Hepatic stellate cell (primary cell): ENCODE measurements around the gene ICAM3.
A peak's percentile ranks its signal among the peaks of the same experiment; 100 is the strongest.
"Not testable (repeated sequence)": the region's sequence is repeated elsewhere in the genome, so short reads cannot be mapped to it uniquely, and the experiment has no call there.

ENCODE experiments used
- DNase-seq: peaks from one replicate; pipeline ENCODE4 v3.0.0; 2011; ENCODE audit warnings: low spot score

Gene ICAM3

GRCh38 chr19:10344780-10345179 is 5.4 kb upstream of the ICAM3 start:
- no peak for DNase-seq

DNA sequence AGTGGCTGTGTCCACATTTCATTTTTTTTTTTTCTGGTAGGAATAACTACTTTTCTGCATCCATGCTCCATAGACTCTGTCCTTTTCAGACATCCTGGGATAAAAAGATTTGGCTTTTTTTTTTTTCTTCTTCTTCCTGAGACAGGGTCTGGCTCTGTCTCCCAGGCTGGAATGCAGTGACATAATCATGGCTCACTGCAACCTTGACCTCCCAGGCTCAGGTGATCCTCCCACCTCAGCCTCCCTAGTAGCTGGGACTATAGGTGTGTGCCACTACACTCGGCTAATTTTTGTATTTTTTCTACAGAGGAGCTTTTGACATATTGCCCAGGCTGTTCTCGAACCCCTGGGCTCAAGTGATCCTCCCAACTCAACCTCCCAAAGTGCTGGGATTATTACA is 4.1 kb upstream of the ICAM3 start:
- no peak for DNase-seq

DNA sequence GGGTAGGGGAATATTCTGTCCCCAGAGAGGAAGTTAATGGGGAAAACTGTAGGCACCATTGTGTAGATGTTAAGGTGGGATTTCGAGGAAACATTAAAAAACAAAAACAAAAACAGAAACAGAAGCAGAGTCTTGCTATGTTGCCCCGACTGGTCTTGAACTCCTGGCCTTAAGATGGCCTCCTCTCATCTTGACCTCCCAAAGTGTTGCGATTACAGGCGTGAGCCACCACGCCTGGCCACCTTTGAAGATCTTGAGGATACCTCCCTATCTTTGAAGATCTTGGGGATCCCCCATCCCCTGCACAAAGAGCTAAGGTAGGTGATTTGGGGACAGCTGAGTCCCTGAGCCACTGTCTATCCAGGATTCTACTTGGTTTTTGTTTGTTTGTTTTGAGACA is 553 bp upstream of the ICAM3 start:
- no peak for DNase-seq

DNA sequence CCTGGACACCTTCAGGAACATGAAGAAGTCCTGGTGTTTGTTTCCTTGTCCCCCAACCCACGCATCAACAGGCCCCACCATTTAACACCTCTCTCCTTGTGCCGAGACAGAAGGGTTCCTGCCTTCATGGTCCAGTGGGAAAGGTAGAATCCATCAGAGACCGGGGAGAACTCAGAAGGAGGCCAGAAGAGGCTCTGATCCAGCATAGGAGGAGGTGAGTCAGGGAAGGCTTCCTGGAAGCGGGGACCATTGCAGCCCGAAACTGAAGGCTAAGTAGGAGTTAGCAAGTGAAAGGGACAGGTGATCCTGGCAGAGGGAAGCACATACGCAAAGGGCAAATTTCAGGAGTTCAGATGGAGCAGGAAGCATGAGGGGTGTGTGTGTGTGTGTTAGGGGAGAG is 484 bp downstream of the ICAM3 start:
- DNase-seq = no peak

- not testable (repeated sequence) for DNase-seq
Measured at GRCh38 chr19:10336725-10337124, 2.7 kb downstream of the ICAM3 start.

DNA sequence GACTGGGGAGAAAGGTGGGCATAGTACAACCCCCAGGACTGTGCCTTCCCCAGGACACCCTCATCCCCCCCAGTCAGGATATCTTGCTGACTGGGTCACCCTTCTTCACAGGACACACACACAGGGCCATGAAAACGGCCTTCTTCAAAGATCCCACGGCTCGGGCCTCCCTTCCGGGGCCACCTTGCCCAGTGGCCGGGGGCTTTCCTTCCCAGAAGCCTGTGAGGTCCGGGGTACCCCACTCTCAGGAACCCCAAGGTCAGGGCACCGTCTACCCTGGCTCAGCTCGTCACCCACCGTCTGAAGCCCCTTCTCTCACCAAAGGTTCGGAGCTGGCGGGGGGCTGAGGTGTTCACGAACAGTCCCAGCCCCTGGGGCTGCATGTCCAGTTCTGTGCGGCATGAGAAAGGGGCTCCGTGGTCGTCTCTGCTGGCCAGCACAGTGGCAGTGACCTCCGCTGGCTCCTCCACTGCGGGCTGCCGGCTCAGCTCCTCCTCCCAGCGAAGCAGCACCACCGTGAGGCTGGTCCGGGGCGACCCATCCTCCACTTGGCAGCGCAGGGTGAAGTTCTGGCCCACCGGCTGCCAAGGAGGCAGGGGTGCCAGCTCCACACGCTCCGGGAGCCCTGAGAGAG is 4.0 kb downstream of the ICAM3 start:
- no peak for DNase-seq

- DNase-seq = peak; percentile 94
Measured at GRCh38 chr19:10334588-10335351, 4.7 kb downstream of the ICAM3 start.

DNA sequence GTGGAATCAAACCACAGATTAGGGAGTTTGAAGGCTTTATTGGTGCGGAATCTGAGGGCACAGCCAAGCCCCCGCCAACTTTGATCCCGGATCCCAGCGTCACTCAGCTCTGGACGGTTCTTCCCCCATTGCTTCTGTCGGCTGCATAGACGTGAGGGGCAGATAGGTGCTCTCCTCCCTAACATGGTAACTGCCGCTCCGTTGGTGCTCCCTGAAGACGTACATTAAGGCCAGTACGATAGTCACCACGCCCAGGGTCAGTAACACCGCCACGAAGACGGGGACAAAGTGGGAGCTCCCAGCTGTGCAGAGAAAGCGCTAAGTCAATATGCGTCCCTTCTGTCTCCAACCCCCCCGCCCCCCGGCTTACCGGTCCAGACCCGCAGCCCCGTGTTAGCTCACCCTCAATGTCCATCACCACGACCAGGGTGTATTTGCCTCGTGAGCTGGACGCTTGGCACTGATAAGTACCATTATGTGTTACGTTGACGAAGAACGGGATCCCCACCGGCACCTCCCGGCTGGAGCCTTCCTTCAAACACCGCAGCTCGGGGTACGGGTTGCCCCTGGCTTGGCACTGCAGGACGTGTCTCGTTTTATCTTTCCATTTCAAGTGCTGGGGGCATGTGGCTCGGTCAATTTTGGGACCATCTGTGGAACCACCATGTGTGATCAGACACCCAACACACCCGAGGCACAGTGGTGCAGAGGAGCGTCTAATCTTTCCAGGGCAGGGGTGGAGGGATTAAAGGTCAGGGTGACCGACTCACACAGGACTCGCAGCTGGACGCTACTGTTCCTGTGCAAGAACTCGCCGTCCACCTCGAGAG is 5.5 kb downstream of the ICAM3 start:
- DNase-seq = no peak

DNA sequence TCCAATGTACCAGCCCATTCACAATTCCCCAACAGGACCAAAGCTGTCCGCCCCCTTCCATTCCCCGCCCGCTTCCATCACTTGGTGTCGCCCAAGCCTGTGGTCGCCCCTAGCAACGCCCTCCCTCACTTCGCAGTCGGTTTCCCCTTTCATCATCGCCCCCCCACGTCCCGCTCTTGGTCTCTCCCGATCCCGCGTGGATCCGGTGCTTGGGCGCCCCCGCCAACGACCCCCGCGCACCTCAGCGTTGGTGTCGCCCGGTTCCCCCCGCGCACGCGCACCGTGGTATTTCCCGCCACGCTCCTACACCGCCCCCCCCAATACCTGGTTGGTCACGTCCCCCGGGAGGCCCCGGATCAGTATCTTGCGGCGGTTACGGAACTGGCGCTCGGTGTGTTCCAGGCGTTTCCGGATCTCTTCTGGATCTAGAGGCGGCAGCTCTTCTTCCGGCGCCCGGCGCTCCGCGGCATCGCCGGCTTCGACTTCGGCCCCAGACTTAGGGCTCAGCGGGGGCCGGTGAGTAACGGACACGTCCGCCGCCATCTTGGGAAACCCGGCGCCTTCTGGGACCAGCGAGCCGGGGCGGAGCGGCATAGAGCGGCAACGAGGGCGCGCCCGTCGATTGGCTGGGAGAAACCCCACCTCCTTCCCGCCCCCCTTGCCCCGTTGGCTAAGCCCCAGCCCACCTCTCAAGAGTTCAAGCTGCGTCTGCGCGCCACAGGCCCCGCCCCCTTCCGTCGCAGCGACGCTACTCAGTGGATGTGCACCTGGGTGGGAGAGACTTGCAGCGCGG is 6.3 kb downstream of the ICAM3 start, which contains the start of gene RAVER1:
Gene RAVER1 (minus strand): TSS at position 565 of the 793 bp plus-strand sequence. CDS start 22 bp downstream, at position 543.
- DNase-seq = peak; percentile 99

- DNase-seq = no peak
Measured at GRCh38 chr19:10332158-10332964, 7.1 kb downstream of the ICAM3 start.

GRCh38 chr19:10329555-10329954 is 9.9 kb downstream of the ICAM3 start:
- no peak for DNase-seq

GRCh38 chr19:10328558-10329429 is 10.6 kb downstream of the ICAM3 start:
- DNase-seq = no peak

- DNase-seq = no peak
Measured at GRCh38 chr19:10327793-10328192, 11.6 kb downstream of the ICAM3 start.

DNA sequence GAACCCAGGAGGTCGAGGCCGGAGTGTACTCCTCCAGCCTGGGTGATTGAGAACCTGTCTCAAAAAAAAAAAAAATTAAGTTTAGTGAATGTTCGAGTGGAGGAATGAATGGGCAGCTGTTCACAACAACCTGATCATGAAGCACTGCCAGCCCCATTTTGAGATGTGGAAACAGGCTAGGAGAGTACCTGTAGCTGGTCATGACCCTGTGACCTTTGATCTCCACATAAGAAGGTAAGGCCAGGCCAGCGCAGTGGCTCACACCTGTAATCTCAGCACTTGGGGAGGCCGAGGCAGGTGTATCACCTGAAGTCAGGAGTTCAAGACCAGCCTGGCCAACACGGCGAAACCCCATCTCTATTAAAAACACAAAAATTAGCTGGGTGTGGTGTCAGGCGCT is 13.7 kb downstream of the ICAM3 start:
- no peak for DNase-seq

DNA sequence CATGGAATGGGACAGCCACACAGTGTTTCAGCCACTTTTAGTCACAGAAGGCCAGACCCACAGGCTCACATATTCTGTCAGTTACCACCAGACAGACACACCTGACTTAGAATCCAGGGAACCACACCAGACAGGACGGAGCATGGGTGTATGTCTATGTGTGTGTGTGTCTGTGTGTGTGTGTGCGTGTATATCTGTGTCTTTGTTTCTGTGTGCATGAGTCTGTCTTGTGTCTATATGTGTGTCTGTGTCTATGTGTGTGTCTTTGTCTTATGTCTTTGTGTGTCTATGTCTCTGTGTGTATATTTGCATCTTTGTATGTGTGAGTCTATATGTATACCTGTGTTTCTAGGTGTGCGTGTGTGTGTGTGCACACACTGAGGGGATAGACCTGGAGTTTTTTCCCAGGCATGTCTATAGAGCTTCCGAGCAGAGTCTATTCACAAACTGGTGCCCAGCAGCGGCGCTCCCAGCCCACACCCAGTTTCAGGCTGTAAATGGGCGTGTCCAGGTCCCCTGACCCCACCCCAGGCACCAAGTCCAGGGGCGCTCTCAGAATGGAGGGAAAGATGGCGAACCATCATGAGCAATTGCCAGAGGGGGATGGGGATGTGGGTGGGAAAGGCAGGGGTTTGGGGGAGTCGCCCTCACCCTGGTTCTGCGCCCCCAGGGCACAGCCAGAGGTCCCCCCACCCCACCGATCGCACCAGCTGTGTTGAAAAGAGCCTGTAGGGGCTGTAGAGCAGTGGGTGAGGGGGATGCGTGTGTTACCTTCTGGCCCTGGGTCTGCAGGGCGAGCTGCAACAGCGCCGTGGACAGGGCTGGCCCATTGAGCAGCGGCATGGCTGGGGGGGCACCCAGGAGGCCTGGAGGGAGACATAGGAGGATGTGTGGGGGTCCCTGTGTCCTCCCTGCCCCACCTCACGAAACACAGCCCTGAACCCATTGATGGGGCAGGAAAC is 17.3 kb downstream of the ICAM3 start:
- no peak for DNase-seq

DNA sequence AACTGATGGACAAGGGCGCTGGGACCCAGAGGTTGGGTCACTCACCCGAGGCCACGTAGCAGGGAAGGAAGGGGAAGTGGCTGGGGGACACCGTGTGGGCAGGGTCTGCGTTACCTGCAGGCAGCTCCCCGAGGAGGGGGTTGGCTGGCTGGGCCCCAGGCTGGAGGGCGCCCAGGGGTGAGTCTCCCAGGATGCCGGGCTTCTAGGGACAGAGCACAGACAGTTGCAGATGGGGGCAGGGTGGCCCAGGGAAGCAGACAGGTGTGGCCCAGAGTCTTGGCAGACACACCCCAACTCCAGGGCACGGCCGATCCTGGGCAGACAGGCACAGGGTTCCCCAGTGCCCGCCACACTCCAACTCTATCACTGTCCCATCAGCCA is 18.0 kb downstream of the ICAM3 start:
- no peak for DNase-seq

DNA sequence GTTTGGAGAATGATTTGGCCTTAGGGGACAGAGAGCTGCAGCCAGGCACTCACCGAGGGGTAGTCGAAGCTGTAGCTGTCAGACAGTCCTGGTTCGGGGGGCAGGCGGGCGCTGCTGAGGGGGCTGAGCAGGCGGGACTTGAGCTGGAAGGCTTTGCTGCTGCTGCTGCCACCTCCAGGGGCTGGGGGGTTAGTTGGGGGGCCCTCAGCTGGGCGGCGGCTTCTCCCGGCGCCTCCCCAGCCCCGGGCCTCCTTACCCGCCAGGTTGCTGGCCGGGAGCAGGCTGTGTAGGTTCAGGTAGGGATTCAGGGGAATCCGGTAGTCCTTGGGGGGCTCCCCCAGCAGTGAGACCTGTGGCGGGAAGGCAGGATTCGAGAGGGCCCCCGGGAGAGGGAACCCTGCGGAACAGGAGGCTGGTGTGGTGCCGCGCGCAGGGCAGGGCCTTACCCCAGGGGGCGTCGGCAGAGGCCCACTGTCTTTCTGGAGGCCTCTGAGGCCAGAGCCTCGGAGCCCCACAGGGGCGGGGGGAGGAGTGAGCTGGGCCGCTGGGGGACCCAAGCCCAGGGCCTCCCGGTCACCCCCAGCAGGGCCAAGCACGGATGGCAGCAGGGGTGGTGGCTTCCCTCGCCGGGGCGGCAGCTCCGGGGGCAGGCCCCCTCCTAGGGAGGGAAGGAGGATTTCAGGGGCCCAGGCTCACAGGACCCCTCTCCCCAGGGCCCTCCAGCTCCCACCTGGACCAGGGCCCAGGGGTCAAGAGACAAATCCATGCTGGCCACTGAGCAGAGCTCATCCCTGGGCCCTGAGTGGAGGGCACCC is 18.6 kb downstream of the ICAM3 start:
- DNase-seq = no peak
